MM.1S (cell line): ENCODE measurements around the gene NF2.

ENCODE experiments used
- DNase-seq: peaks from one replicate; pipeline ENCODE4 v3.0.0-alpha.2; 2015
- H2AFZ ChIP-seq: fragments of 300-600 bp; sonication (generic); 2 replicates; pipeline ENCODE4 v1.6.0; 2016; ENCODE audit warnings: antibody characterized with exemption, low read length
- H3F3A ChIP-seq: fragments of 300-600 bp; sonication (generic); 2 replicates; pipeline ENCODE4 v1.6.1; 2016; ENCODE audit warnings: mild to moderate bottlenecking, antibody characterized with exemption, low read length, moderate library complexity, mixed read lengths; ENCODE audit not compliant: insufficient read depth
- H3K27ac ChIP-seq: fragments of 300-600 bp; sonication (generic); 2 replicates; pipeline ENCODE4 v1.5.1; 2016; ENCODE audit warnings: mild to moderate bottlenecking, low read length
- H3K27me3 ChIP-seq: fragments of 300-600 bp; sonication (generic); replicated peaks from 2 replicates; pipeline ENCODE4 v1.6.0; 2016; ENCODE audit warnings: low read length; ENCODE audit not compliant: insufficient read depth
- H3K36me3 ChIP-seq: fragments of 300-600 bp; sonication (generic); replicated peaks from 2 replicates; pipeline ENCODE4 v1.6.1; 2016; ENCODE audit warnings: mild to moderate bottlenecking, low read length, mixed read lengths; ENCODE audit not compliant: insufficient read depth
- H3K4me1 ChIP-seq: fragments of 300-600 bp; sonication (generic); 2 replicates; pipeline ENCODE4 v1.6.1; 2016; ENCODE audit warnings: low read length, mixed read lengths
- H3K4me2 ChIP-seq: fragments of 300-600 bp; sonication (generic); 2 replicates; pipeline ENCODE4 v1.6.0; 2016; ENCODE audit warnings: low read depth, low read length
- H3K4me3 ChIP-seq: fragments of 300-600 bp; sonication (generic); 2 replicates; pipeline ENCODE4 v1.5.1; 2016; ENCODE audit warnings: low read length, mixed read lengths
- H3K79me2 ChIP-seq: fragments of 300-600 bp; sonication (generic); 2 replicates; pipeline ENCODE4 v1.6.1; 2016; ENCODE audit warnings: mixed run types, low read length, mixed read lengths
- H3K9ac ChIP-seq: fragments of 300-600 bp; sonication (generic); 2 replicates; pipeline ENCODE4 v1.6.1; 2016; ENCODE audit warnings: low read length, mixed read lengths
- H3K9me2 ChIP-seq: fragments of 300-600 bp; sonication (generic); replicated peaks from 2 replicates; pipeline ENCODE4 v1.6.1; 2016; ENCODE audit warnings: mild to moderate bottlenecking, low read length, mixed read lengths; ENCODE audit not compliant: insufficient read depth
- H3K9me3 ChIP-seq: fragments of 300-600 bp; sonication (generic); replicated peaks from 2 replicates; pipeline ENCODE4 v1.6.1; 2016; ENCODE audit warnings: mild to moderate bottlenecking, low read length, mixed read lengths; ENCODE audit not compliant: insufficient read depth
- H4K20me1 ChIP-seq: fragments of 300-600 bp; sonication (generic); 2 replicates; pipeline ENCODE4 v1.6.1; 2016; ENCODE audit warnings: mild to moderate bottlenecking, low read length, moderate library complexity, mixed read lengths; ENCODE audit not compliant: insufficient read depth
- CTCF ChIP-seq: fragments of 300-600 bp; sonication (generic); IDR thresholded peaks from 2 replicates; pipeline ENCODE4 v1.5.1; 2016; ENCODE audit warnings: antibody characterized with exemption, low read length, mixed read lengths
- EZH2 ChIP-seq: fragments of 300-600 bp; sonication (generic); optimal IDR thresholded peaks from 2 replicates; pipeline ENCODE3; 2017; ENCODE audit warnings: low read depth, mild to moderate bottlenecking, antibody characterized with exemption, low read length, mixed read lengths
- EZH2phosphoT487 ChIP-seq: fragments of 300-600 bp; sonication (generic); IDR thresholded peaks from 2 replicates; pipeline ENCODE4 v1.6.1; 2018; ENCODE audit warnings: antibody characterized with exemption, low read length

NF2 gene

GRCh38 chr22:29683536-29683935, 80.1 kb downstream of the NF2 start:
- H4K20me1 ChIP-seq = no peaks in the 10 kb centered on the region
- no peaks in the 10 kb centered on the region for H3K79me2 ChIP-seq
- H3K9me3 ChIP-seq = no peaks in the 10 kb centered on the region
- no peaks in the 10 kb centered on the region for H3K9me2 ChIP-seq
- no peaks in the 10 kb centered on the region for H3F3A ChIP-seq
- no peak overlapping the region for H3K4me2 ChIP-seq
- no peaks in the 10 kb centered on the region; the same call in 1 of the 2 replicates for H3K36me3 ChIP-seq
- no peak overlapping the region for H3K4me3 ChIP-seq
- no peak for DNase-seq
- H3K9ac ChIP-seq = no peak overlapping the region
- TF ChIP-seq CTCF = no peak
- no peak for TF ChIP-seq EZH2
- no peak for TF ChIP-seq EZH2phosphoT487
- no peaks in the 10 kb centered on the region for H3K27me3 ChIP-seq
- H3K4me1 ChIP-seq = no peaks in the 10 kb centered on the region
- H3K27ac ChIP-seq = no peak overlapping the region
- no peak overlapping the region for H2AFZ ChIP-seq

- DNase-seq = no peak
- Histone ChIP-seq H3K9me3 (no peaks in the 10 kb centered on the region), H3K4me3 (no peak overlapping the region), H4K20me1 (no peaks in the 10 kb centered on the region), H3K36me3 (no peaks in the 10 kb centered on the region; the same call in 1 of the 2 replicates), H3K27me3 (no peaks in the 10 kb centered on the region), H3K79me2 (no peaks in the 10 kb centered on the region), H3K4me1 (no peaks in the 10 kb centered on the region), H2AFZ (no peak overlapping the region), H3K27ac (no peak overlapping the region), H3K4me2 (no peak overlapping the region), H3K9me2 (no peaks in the 10 kb centered on the region), H3F3A (no peaks in the 10 kb centered on the region), H3K9ac (no peak overlapping the region)
- TF ChIP-seq EZH2phosphoT487 (no peak), EZH2 (no peak), CTCF (no peak)
Observed at GRCh38 chr22:29684244-29684643, 80.8 kb downstream of the NF2 start.

- H3K27ac ChIP-seq = no peak overlapping the region
- no peaks in the 10 kb centered on the region for H3K27me3 ChIP-seq
- H3K9ac ChIP-seq = no peak overlapping the region
- H2AFZ ChIP-seq = no peak overlapping the region
- H3K79me2 ChIP-seq = no peaks in the 10 kb centered on the region
- no peak overlapping the region for H3K4me2 ChIP-seq
- TF ChIP-seq EZH2 = no peak
- no peak for TF ChIP-seq CTCF
- no peak for TF ChIP-seq EZH2phosphoT487
- no peak for DNase-seq
- no peaks in the 10 kb centered on the region for H3K9me2 ChIP-seq
- no peaks in the 10 kb centered on the region for H3F3A ChIP-seq
- H3K4me1 ChIP-seq = no peaks in the 10 kb centered on the region
- H3K4me3 ChIP-seq = no peak overlapping the region
- no peaks in the 10 kb centered on the region for H4K20me1 ChIP-seq
- no peaks in the 10 kb centered on the region for H3K9me3 ChIP-seq
- no peaks in the 10 kb centered on the region for H3K36me3 ChIP-seq
Observed at GRCh38 chr22:29689206-29689879, 85.9 kb downstream of the NF2 start.
